Esophagus muscularis mucosa (tissue), 3 donors: ENCODE data around the gene EPB41.

Experiments
- POLR2A ChIP-seq: fragments of 450-650 bp; IDR thresholded peaks from one replicate; pipeline ENCODE4 v1.6.1; 2017; ENCODE audit warnings: antibody characterized with exemption, moderate library complexity, mild to moderate bottlenecking, low read depth
- POLR2AphosphoS5 ChIP-seq, 2 donors: sonication (generic); formaldehyde crosslinking; IDR thresholded peaks; one replicate each; pipeline ENCODE4 v1.6.1; 2017; ENCODE audit warnings: antibody characterized with exemption in 2 of 2
- TF ChIP-seq, protein P1 (sequence below), 3 experiments: fragments of 200-600 bp in 2 of 3; fragments of 450-650 bp in 1 of 3; sonication (generic) in 2 of 3; IDR thresholded peaks; one replicate each; pipeline ENCODE4 v1.5.1; 2017 to 2019; ENCODE audit warnings: antibody characterized with exemption in 3 of 3, mild to moderate bottlenecking in 2 of 3, moderate library complexity in 1 of 3

DNA sequence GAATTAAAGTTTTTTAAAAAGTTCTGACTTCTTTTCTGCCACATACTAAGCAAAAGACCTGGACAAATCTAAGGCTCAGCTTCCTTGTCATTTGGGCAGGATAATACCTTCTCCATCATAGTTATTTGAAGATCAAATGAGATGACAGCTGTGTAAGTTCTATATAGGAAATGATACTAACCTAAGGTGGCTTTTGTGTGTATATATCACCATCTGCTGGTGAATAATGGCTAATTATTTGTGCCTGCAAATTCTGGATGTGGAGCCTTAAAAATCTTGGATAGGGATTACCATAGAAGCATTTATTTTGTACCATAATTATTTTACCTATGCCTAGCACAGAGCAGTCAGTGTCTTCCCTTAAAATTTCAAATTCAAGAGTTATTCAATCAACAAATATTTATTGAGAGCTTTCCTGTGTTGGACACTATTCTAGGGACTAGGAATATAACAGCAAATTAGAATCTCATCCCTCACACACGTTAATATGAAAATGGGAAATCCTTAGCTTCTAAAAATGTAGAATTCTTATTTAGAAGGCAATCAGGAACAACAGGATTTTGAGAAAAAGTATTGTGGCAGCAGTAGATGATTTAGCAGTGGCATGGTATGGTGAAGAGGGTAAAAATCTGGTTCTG lies 119.6 kb downstream of the EPB41 start:
- TF ChIP-seq POLR2A = no peak
- TF ChIP-seq, protein P1, sequence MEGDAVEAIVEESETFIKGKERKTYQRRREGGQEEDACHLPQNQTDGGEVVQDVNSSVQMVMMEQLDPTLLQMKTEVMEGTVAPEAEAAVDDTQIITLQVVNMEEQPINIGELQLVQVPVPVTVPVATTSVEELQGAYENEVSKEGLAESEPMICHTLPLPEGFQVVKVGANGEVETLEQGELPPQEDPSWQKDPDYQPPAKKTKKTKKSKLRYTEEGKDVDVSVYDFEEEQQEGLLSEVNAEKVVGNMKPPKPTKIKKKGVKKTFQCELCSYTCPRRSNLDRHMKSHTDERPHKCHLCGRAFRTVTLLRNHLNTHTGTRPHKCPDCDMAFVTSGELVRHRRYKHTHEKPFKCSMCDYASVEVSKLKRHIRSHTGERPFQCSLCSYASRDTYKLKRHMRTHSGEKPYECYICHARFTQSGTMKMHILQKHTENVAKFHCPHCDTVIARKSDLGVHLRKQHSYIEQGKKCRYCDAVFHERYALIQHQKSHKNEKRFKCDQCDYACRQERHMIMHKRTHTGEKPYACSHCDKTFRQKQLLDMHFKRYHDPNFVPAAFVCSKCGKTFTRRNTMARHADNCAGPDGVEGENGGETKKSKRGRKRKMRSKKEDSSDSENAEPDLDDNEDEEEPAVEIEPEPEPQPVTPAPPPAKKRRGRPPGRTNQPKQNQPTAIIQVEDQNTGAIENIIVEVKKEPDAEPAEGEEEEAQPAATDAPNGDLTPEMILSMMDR (IDR thresholded peaks at IDR 0.05) = peak; percentile 62 to 78 (median 68)
- TF ChIP-seq POLR2AphosphoS5 (IDR thresholded peaks at IDR 0.05) = no peak
